CD4-positive, alpha-beta memory T cell (primary cell): ENCODE data around the gene QSOX1. TPM values are rescaled to one million over a fixed set of nuclear protein-coding genes. Genes with fewer than 3 reads are reported as not detected.
A peak's percentile ranks its signal among the peaks of the same experiment; 100 is the strongest.
"Not testable (repeated sequence)": the region's sequence is repeated elsewhere in the genome, so short reads cannot be mapped to it uniquely, and the experiment has no call there.

Experiments used
- CTCF ChIA-PET: fragments of 350-600 bp; sonication (Branson Sonifier 250); formaldehyde crosslinking; loops from one replicate; lab custom pipeline; 2021; ENCODE audit warnings: inconsistent platforms; ENCODE audit not compliant: partially characterized antibody; lab: Charles Lee
- POLR2A ChIA-PET: fragments of 350-600 bp; sonication (Branson Sonifier 250); formaldehyde crosslinking; loops from one replicate; lab custom pipeline; 2021; ENCODE audit not compliant: partially characterized antibody; lab: Charles Lee
- DNase-seq, 5 donors: peaks; one replicate each; pipeline versions ENCODE4 v3.0.0 to v3.0.0-alpha.2; 2020 to 2022; ENCODE audit warnings: mixed read lengths in 1 of 5
- H3K27ac ChIP-seq: one replicate; pipeline ENCODE4 v1.7.0; 2013; ENCODE audit warnings: low read depth, low read length
- H3K27me3 ChIP-seq: 2 replicates; pipeline ENCODE4 v1.7.0; 2013; ENCODE audit warnings: mild to moderate bottlenecking, low read length, moderate library complexity; ENCODE audit not compliant: insufficient read depth
- H3K36me3 ChIP-seq: 2 replicates; pipeline ENCODE4 v1.7.0; 2013; ENCODE audit warnings: mild to moderate bottlenecking, low read length, moderate library complexity; ENCODE audit not compliant: insufficient read depth
- H3K4me1 ChIP-seq: 2 replicates; pipeline ENCODE4 v1.7.0; 2013; ENCODE audit warnings: mild to moderate bottlenecking, low read length, moderate library complexity; ENCODE audit not compliant: insufficient read depth
- H3K4me3 ChIP-seq, 2 donors: one replicate each; pipeline ENCODE4 v1.7.0; 2013; ENCODE audit warnings: low read length in 2 of 2, mild to moderate bottlenecking in 1 of 2
- H3K9me3 ChIP-seq, 2 donors: one replicate each; pipeline ENCODE4 v1.7.0; 2013; ENCODE audit warnings: low read length in 2 of 2, control low read depth in 1 of 2; ENCODE audit not compliant: control insufficient read depth in 1 of 2
- H3K27ac Mint-ChIP-seq, 7 donors: one replicate each; pipeline ENCODE4 v1.8.0; 2020 to 2021; ENCODE audit warnings: mixed read lengths in 7 of 7, mild to moderate bottlenecking in 6 of 7, inconsistent platforms in 3 of 7, moderate library complexity in 3 of 7
- H3K27me3 Mint-ChIP-seq, 2 donors: one replicate each; pipeline ENCODE4 v1.8.0; 2020 to 2021; ENCODE audit warnings: mixed read lengths in 2 of 2
- H3K36me3 Mint-ChIP-seq, 2 donors: one replicate each; pipeline ENCODE4 v1.8.0; 2020 to 2021; ENCODE audit warnings: mixed read lengths in 2 of 2, inconsistent platforms in 1 of 2, mild to moderate bottlenecking in 1 of 2
- H3K4me1 Mint-ChIP-seq, 4 donors: one replicate each; pipeline ENCODE4 v1.8.0; 2020 to 2021; ENCODE audit warnings: mixed read lengths in 4 of 4, mild to moderate bottlenecking in 1 of 4
- H3K4me3 Mint-ChIP-seq, 8 donors: one replicate each; pipeline ENCODE4 v1.8.0; 2020 to 2021; ENCODE audit warnings: mixed read lengths in 8 of 8, mild to moderate bottlenecking in 7 of 8, moderate library complexity in 6 of 8, inconsistent platforms in 3 of 8
- H3K9me3 Mint-ChIP-seq, 8 donors: one replicate each; pipeline ENCODE4 v1.8.0; 2020 to 2021; ENCODE audit warnings: mixed read lengths in 8 of 8, mild to moderate bottlenecking in 5 of 8, inconsistent platforms in 3 of 8, moderate library complexity in 1 of 8
- intact Hi-C: fragments of 100-400 bp; cut with micrococcal nuclease; formaldehyde crosslinking; loops from one replicate; pipeline ENCODE4 v1.15.1; 2023
- polyA plus RNA-seq, 2 donors: library from polyadenylated mRNA; unstranded; fragments of 300-500 nt; fragmentation: Illumina TruSeq; gene quantifications; one replicate each; pipeline ENCODE4 v1.2.3, GENCODE V29; 2021
- total RNA-seq, 2 experiments: library from RNA; stranded (reverse); gene quantifications; one replicate each; pipeline ENCODE4 v1.2.3, GENCODE V29; 2021

The QSOX1 gene
- total and polyA plus RNA-seq, 4 experiments from 2014 or later = 10.7 to 25.1 (median 17.7) TPM

- Mint-ChIP-seq H3K4me1 (no peaks in the 10 kb centered on the region), H3K27me3 (no peaks in the 10 kb centered on the region), H3K36me3 (peaks cover 9 to 22% of the 10 kb centered on the region in 2 donors), H3K27ac (no peak overlapping the region), H3K4me3 (no peak overlapping the region), H3K9me3 (peaks cover 0 to 1% (median 0%) of the 10 kb centered on the region in 8 donors)
- ChIA-PET POLR2A (no interaction called here), CTCF (interaction anchor here (1.1 kb wide), 1 partner anchor 10 kb away, joined by 3 read pairs; no protein-coding TSS in a partner anchor)
- H3K27ac ChIP-seq = no peak overlapping the region
- no peak overlapping the region for H3K4me3 ChIP-seq
- H3K36me3 ChIP-seq = no peaks in the 10 kb centered on the region
- intact Hi-C loops = no loop called here
- H3K27me3 ChIP-seq = no peaks in the 10 kb centered on the region
- no peaks in the 10 kb centered on the region for H3K9me3 ChIP-seq
- no peak for DNase-seq
- H3K4me1 ChIP-seq = no peaks in the 10 kb centered on the region
Observed at GRCh38 chr1:180198611-180199010, 43.9 kb downstream of the QSOX1 start.

GRCh38 chr1:180199018-180199417 is 44.3 kb downstream of the QSOX1 start:
- DNase-seq = no peak
- H3K36me3 ChIP-seq = no peaks in the 10 kb centered on the region
- no peaks in the 10 kb centered on the region for H3K9me3 ChIP-seq
- POLR2A ChIA-PET = no interaction called here
- H3K27ac ChIP-seq = no peak overlapping the region
- intact Hi-C loops = no loop called here
- Mint-ChIP-seq H3K4me3 (no peak overlapping the region), H3K27ac (no peak overlapping the region), H3K27me3 (no peaks in the 10 kb centered on the region), H3K4me1 (no peaks in the 10 kb centered on the region), H3K36me3 (peaks cover 9 to 22% of the 10 kb centered on the region in 2 donors), H3K9me3 (peaks cover 0 to 1% (median 0%) of the 10 kb centered on the region in 8 donors)
- CTCF ChIA-PET = interaction anchor here (1.1 kb wide), 1 partner anchor 11 kb away, joined by 3 read pairs; no protein-coding TSS in a partner anchor
- no peaks in the 10 kb centered on the region for H3K27me3 ChIP-seq
- no peaks in the 10 kb centered on the region for H3K4me1 ChIP-seq
- H3K4me3 ChIP-seq = no peak overlapping the region

GRCh38 chr1:180201451-180202200 is 47.0 kb downstream of the QSOX1 start:
- DNase-seq = no peak
- no peak overlapping the region for H3K4me3 ChIP-seq
- H3K36me3 Mint-ChIP-seq = peaks cover 0 to 7% of the 10 kb centered on the region in 2 donors
- peaks cover 0 to 1% (median 0%) of the 10 kb centered on the region in 8 donors for H3K9me3 Mint-ChIP-seq
- H3K36me3 ChIP-seq = no peaks in the 10 kb centered on the region
- peak overlapping the region in 1 of 7 donors; percentile 44 for H3K27ac Mint-ChIP-seq
- H3K4me1 Mint-ChIP-seq = no peaks in the 10 kb centered on the region
- H3K9me3 ChIP-seq = no peaks in the 10 kb centered on the region
- H3K27me3 ChIP-seq = no peaks in the 10 kb centered on the region
- ChIA-PET POLR2A (interaction anchor here (0.6 kb wide), 1 partner anchor 1073 kb away, joined by 3 read pairs; no protein-coding TSS in a partner anchor), CTCF (interaction anchor here (1.5 kb wide), 1 partner anchor 23 kb away, joined by 5 read pairs; no protein-coding TSS in a partner anchor)
- no peaks in the 10 kb centered on the region for H3K4me1 ChIP-seq
- no peak overlapping the region for H3K27ac ChIP-seq
- H3K27me3 Mint-ChIP-seq = no peaks in the 10 kb centered on the region
- intact Hi-C loops = no loop called here
- H3K4me3 Mint-ChIP-seq = peak overlapping the region in 1 of 8 donors; percentile 26

- H3K36me3 Mint-ChIP-seq, H3K9me3 Mint-ChIP-seq, H3K4me1 Mint-ChIP-seq, intact Hi-C loops, H3K4me3 Mint-ChIP-seq, H3K4me3 ChIP-seq, H3K27me3 Mint-ChIP-seq, H3K27ac ChIP-seq, H3K4me1 ChIP-seq, DNase-seq, H3K27me3 ChIP-seq, H3K36me3 ChIP-seq, H3K9me3 ChIP-seq, POLR2A ChIA-PET: not testable (repeated sequence)
- CTCF ChIA-PET = interaction anchor here (1.2 kb wide), 1 partner anchor 23 kb away, joined by 5 read pairs; no protein-coding TSS in a partner anchor
- peak overlapping the region in 1 of 7 donors; percentile 46 for H3K27ac Mint-ChIP-seq
Observed at GRCh38 chr1:180202588-180202987, 47.9 kb downstream of the QSOX1 start.

GRCh38 chr1:180204231-180204630 is 49.6 kb downstream of the QSOX1 start:
- Histone ChIP-seq H3K27ac (no peak overlapping the region), H3K4me3 (no peak overlapping the region), H3K27me3 (no peaks in the 10 kb centered on the region), H3K9me3 (no peaks in the 10 kb centered on the region), H3K4me1 (no peaks in the 10 kb centered on the region), H3K36me3 (no peaks in the 10 kb centered on the region)
- Mint-ChIP-seq H3K4me1 (no peaks in the 10 kb centered on the region), H3K27ac (no peak overlapping the region), H3K36me3 (no peaks in the 10 kb centered on the region), H3K9me3 (peaks cover 0 to 2% (median 0%) of the 10 kb centered on the region in 8 donors), H3K27me3 (no peaks in the 10 kb centered on the region), H3K4me3 (no peak overlapping the region)
- CTCF ChIA-PET = no interaction called here
- no peak for DNase-seq
- intact Hi-C loops = no loop called here
- POLR2A ChIA-PET = no interaction called here

GRCh38 chr1:180206581-180206980 is 51.9 kb downstream of the QSOX1 start:
- Mint-ChIP-seq H3K4me1 (no peaks in the 10 kb centered on the region), H3K27me3 (peaks cover 0 to 5% of the 10 kb centered on the region in 2 donors), H3K4me3 (no peak overlapping the region), H3K27ac (peak overlapping the region in 1 of 7 donors; percentile 55), H3K9me3 (peaks cover 0 to 2% (median 0%) of the 10 kb centered on the region in 8 donors), H3K36me3 (no peaks in the 10 kb centered on the region)
- Histone ChIP-seq H3K27me3 (no peaks in the 10 kb centered on the region), H3K36me3 (no peaks in the 10 kb centered on the region), H3K9me3 (no peaks in the 10 kb centered on the region), H3K27ac (no peak overlapping the region), H3K4me3 (no peak overlapping the region), H3K4me1 (no peaks in the 10 kb centered on the region)
- intact Hi-C loops = no loop called here
- CTCF ChIA-PET = interaction anchor here (0.8 to 1.1 kb wide), 2 partner anchors 28 to 395 kb away, joined by 3 read pairs; no protein-coding TSS in a partner anchor
- POLR2A ChIA-PET = no interaction called here
- DNase-seq = no peak

GRCh38 chr1:180208264-180208663 is 53.6 kb downstream of the QSOX1 start:
- H3K36me3 ChIP-seq = no peaks in the 10 kb centered on the region
- H3K4me3 ChIP-seq = no peak overlapping the region
- no peak overlapping the region for H3K27ac ChIP-seq
- ChIA-PET CTCF (no interaction called here), POLR2A (no interaction called here)
- peaks cover 3 to 8% of the 10 kb centered on the region in 2 donors for H3K27me3 Mint-ChIP-seq
- no peaks in the 10 kb centered on the region for H3K36me3 Mint-ChIP-seq
- peaks cover under 1% of the 10 kb centered on the region for H3K4me1 ChIP-seq
- H3K27ac Mint-ChIP-seq = peak overlapping the region in 1 of 7 donors; percentile 11
- no peak overlapping the region for H3K4me3 Mint-ChIP-seq
- H3K27me3 ChIP-seq = no peaks in the 10 kb centered on the region
- intact Hi-C loops = no loop called here
- H3K9me3 Mint-ChIP-seq = peaks cover 0 to 2% (median 0%) of the 10 kb centered on the region in 8 donors
- no peak for DNase-seq
- H3K9me3 ChIP-seq = no peaks in the 10 kb centered on the region
- H3K4me1 Mint-ChIP-seq = peaks cover under 1 to 3% (median 1%) of the 10 kb centered on the region in 4 donors
